ENCODE measurements around the gene HBZ. TPM values are rescaled to one million over a fixed set of nuclear protein-coding genes. Genes with fewer than 3 reads are reported as not detected.

Gene HBZ
- total RNA-seq, 4 donors from 2014 or later = not detected

- no peak for TF ChIP-seq POLR2A (IDR thresholded peaks at IDR 0.05)
- TF ChIP-seq CTCF (IDR thresholded peaks at IDR 0.05) = no peak
- H3K4me3 ChIP-seq (replicated peaks in 1 of 3) = no peak overlapping the region
- H3K36me3 ChIP-seq = no peaks in the 10 kb centered on the region
- H3K9me3 ChIP-seq = no peaks in the 10 kb centered on the region
- H3K4me1 ChIP-seq = no peaks in the 10 kb centered on the region
- intact Hi-C loops (cut with DNase I) = no loop called here
- H3K27ac ChIP-seq = no peak overlapping the region
- 95 to 97% methylated on average over 7 of the region's 7 CpGs for WGBS, 2 donors
- H3K27me3 ChIP-seq = no peaks in the 10 kb centered on the region
- DNase-seq = no peak
These were observed 20.3 kb upstream of the HBZ start for GRCh38 chr16:132120-132519.

- intact Hi-C loops (cut with DNase I) = no loop called here
- DNase-seq = no peak
- no peaks in the 10 kb centered on the region for H3K4me1 ChIP-seq
- H3K27ac ChIP-seq = no peak overlapping the region
- 92 to 95% methylated on average over 2 of the region's 2 CpGs for WGBS, 2 donors
- no peaks in the 10 kb centered on the region for H3K36me3 ChIP-seq
- H3K4me3 ChIP-seq (replicated peaks in 1 of 3) = no peak overlapping the region
- no peaks in the 10 kb centered on the region for H3K9me3 ChIP-seq
- H3K27me3 ChIP-seq = no peaks in the 10 kb centered on the region
- TF ChIP-seq POLR2A (IDR thresholded peaks at IDR 0.05) (no peak), CTCF (IDR thresholded peaks at IDR 0.05) (no peak)
These were observed 18.7 kb upstream of the HBZ start for GRCh38 chr16:133716-134115.

GRCh38 chr16:138049-138417 lies 14.4 kb upstream of the HBZ start:
- Histone ChIP-seq H3K9me3 (no peaks in the 10 kb centered on the region), H3K36me3 (no peaks in the 10 kb centered on the region), H3K27me3 (no peaks in the 10 kb centered on the region), H3K4me1 (no peaks in the 10 kb centered on the region), H3K27ac (peak overlapping the region; percentile 39 to 69 (median 44)), H3K4me3 (replicated peaks in 1 of 3) (peak overlapping the region; percentile 14 to 77 (median 74))
- WGBS, 2 donors = 1% methylated on average over 13 to 19 of the region's 30 CpGs
- DNase-seq = peak; percentile 17 to 23
- no peak for TF ChIP-seq CTCF (IDR thresholded peaks at IDR 0.05)
- TF ChIP-seq POLR2A (IDR thresholded peaks at IDR 0.05) = no peak
- intact Hi-C loops (cut with DNase I) = no loop called here

- intact Hi-C loops (cut with DNase I) = no loop called here
These were observed 12.1 kb upstream of the HBZ start for GRCh38 chr16:140175-140857.

More at GRCh38 chr16:140175-140857, 12.1 kb upstream of the HBZ start:
- no peaks in the 10 kb centered on the region for H3K27me3 ChIP-seq
- H3K9me3 ChIP-seq = no peaks in the 10 kb centered on the region
- TF ChIP-seq CTCF (IDR thresholded peaks at IDR 0.05) (no peak), POLR2A (IDR thresholded peaks at IDR 0.05) (no peak)
- H3K4me1 ChIP-seq = no peaks in the 10 kb centered on the region
- no peak overlapping the region for H3K27ac ChIP-seq
- no peaks in the 10 kb centered on the region for H3K36me3 ChIP-seq
- no peak overlapping the region for H3K4me3 ChIP-seq (replicated peaks in 1 of 3)
- DNase-seq = no peak
- WGBS, 2 donors = 66 to 68% methylated on average over 10 of the region's 10 CpGs
